GM18870 (cell line): ENCODE data around the gene BRD4.

Experiments used
- ATAC-seq: cut with Tn5 transposase; IDR thresholded peaks from one replicate; pipeline ENCODE4 v1.9.1; 2021; ENCODE audit warnings: moderate library complexity; ENCODE audit not compliant: unreplicated experiment

The BRD4 gene

GRCh38 chr19:15250640-15250993, 81.7 kb downstream of the BRD4 start:
- ATAC-seq: no peak

DNA sequence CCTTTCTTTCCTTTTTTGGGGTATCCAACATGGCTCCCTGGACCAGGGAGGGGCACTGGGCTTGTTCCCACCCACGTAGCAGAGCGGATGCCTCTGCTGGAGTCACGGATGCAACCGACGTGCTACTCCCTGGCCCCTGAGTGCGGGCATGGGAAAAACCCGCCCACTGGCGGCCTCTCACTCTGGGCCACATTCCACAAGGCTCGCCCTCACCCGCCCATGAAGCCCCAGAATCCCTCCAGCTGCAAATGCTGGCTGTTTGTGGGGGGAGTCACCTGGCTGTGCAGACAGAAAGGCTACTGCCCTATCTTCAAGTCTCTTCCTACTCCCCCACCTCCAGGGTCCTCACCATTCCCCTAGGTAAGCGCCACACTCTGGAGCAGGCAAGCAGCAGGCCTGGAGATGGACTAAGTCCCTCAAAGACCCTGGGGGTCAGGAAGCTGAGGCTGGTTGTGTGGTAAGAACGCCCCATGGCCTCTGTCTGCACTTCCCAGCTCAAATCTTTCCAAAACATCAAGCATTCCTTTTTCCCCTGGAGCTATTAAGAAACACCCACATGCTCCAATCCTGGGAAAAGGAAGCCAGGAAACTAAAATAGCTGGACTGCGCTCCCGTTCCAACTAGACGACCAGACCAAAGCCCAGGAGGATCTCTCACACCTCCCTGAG, 82.2 kb downstream of the BRD4 start:
- ATAC-seq: no peak

DNA sequence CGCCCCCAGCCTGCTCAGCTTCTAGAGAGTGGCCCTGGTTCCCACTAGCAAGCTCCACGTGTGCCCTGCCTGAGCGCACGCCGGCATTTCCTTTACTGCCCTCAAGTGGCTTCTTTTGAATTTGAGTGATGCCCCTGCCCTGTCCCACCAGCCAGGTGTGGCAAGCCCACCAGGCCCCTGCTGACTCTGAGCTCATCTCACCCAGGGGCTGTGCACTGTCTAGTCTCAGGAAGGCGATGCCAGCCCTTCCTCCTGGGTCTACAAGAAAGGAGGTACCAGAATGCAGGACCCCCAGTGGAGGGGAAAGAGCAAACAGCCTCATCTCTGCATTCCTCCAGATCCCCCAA, 82.8 kb downstream of the BRD4 start:
- ATAC-seq: no peak

DNA sequence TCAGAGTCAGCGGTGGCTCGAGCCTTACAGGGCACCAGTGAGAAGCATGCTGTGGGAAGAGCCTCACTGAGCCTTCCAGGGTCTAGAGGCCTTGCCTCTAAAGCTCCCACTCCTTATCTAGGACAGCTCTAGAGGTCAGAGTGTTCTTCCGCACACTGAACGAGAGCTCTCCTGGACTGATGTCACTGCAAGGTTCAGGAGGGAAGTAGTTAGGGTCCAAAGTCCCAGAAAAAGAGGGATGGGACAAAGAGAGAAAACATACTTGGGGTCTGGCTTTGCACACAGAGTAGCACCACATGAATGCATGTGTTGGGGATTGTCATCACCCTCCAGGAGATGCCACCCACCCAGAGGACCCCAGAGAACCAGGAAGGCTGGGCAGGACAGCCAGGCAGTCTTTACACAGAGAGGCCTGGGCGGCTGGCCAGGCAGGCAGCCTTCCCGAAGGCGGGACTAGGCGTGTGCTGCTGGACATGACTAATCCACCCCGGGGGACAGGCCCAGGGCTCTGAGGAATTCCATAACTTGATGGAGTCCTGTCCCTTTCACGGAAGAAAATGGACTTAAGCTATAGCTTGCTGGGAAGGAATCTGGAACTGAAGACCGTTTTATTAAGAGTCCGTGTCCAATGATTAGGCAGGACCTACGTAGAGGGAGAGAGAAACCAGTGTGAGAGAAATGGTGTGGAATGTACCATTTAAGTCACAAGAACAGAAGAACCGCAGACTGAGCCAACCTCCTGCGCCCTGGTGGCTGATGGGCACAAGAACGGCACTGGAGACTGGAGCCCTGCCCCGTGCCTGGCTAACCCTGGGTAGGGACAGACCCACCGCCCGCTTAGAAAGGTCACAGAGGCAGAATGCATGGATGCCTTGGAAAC, 83.5 kb downstream of the BRD4 start:
- no peak for ATAC-seq

- no peak for ATAC-seq
Observed at GRCh38 chr19:15248106-15248505, 84.2 kb downstream of the BRD4 start.

DNA sequence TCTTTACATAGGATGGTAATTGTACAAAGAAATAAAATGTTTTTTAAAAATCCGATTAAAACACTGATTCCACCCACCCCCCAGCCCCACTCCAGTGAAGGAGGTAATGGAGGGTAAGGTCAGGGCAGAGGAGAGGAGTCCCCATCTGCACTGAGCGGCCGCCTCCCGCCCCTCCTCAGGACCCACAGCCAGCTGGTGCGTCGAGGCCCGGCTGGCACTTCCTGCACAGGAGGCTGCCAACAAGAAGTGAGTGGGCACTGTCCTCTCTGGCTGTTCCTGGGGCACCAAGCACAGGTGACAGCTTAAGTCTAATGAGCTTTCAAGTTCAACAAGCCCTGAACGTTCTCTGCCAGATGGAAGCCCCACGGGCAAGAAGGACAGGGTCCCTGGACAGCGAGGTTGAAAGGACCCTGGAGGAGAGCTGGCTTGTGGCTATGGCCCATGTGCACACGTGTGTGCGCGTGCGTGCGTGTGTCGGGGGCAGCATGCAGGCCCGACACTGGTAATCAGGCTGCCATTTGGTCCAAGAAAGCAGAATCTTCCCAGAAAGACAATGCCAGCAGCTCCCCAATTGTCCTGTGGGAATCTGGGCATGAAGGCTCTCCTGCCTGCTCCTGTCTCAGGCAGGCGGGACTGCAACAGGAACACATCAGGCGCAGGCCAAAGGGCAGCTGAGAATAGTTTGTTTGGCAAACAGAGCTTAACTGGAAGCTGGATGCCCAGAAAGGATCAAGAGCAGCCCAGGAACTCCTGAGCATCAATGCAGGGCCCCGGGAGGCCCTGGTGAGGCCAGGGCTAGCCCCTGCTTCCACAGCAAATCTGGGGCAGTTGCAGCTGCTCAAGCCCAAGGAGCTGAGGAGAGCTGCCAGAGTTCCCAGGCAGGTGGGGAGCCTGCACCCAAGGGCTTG, 85.0 kb downstream of the BRD4 start:
- ATAC-seq: no peak

- no peak for ATAC-seq
Observed at GRCh38 chr19:15246198-15246481, 86.2 kb downstream of the BRD4 start.

GRCh38 chr19:15245370-15246197, 86.8 kb downstream of the BRD4 start:
- ATAC-seq: no peak

DNA sequence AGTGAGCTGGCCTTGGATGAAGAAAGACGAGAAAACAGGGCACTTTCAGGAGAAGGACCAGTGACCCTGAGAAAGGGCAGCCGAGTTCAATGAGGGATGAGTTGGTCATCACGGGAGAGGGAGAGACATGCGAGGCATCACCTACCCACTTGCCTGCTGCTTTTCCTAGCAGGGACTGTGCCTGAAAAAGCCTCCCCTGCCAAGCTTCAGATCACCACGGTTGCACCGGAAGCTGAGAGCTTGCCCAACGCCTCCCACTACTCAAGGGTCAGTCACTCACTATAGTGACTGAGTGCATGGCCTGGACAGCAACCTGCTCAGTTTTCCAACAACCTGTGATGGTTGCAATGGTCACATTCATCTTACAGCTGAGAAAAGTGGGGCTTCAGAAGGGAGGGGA, 87.5 kb downstream of the BRD4 start:
- no peak for ATAC-seq

DNA sequence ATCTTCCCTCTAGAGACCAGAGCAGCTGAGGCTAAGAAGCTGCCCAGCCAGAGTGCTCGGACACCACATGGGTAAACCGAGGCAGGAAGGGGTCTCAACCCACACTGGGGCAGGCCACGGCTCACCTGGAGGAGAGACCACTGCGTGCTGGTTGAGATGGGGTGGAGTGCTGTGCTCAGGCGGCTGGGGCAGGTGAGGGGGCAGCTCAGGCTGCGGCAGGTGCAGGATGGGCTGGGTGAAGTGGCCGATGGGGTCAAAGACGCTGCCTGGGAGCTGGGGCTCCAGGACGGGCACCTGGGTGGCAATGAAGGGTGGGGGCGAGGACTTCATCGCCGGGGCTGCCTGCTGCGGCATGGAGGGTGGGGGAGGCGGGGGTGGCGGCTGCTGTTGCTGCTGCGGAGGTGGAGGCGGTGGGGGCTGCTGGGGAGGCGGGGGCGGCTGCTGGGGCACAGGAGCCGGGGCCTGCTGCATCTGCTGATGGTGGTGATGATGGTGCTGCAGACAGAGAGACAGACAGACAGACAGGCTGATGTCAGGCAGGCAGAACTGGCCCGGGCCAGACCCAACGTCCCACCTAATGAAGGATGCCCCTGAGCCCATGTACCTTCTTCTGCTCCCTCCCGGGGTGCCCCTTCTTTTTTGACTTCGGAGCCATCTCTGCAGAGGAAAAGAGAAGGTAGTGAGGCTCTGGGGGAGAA, 88.1 kb downstream of the BRD4 start:
- no peak for ATAC-seq

DNA sequence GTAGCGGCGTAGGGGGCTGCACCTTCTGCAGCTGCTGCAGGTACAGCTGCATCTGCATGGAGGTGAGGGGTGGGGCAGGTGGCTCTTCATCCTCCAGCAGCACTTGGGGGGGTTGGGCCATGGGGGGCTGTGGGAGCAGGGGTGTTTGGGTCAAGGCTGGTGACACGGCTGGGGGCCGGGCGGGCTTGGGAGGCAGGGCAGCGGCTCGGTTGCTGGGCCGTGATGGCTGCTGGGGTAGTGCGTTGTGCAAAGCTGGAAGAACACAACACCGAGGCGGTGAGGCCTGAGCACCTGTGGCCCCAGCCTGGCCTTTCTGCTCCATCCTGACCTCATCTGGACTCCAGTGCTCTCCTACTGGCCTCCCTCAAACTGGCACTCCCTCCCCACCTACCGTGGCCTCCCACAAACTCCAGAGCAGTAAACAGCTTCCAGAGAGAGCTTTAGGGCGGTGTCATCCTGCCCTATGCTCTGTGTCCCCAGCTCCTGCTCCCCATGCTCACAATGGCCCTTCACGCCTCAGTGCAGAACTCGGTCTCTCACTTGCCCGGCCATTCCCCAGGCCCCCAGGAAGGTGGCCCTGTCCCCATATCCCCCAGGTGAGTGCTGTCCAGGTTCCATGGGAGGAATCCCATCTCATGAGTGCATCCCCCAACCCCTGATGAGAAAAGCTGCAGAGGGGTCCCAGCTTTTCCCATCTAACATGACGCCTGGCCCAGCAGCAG, 88.9 kb downstream of the BRD4 start:
- no peak for ATAC-seq

GRCh38 chr19:15241259-15241910, 91.0 kb downstream of the BRD4 start:
- ATAC-seq: no peak

GRCh38 chr19:15240515-15240914, 91.8 kb downstream of the BRD4 start:
- ATAC-seq: no peak

- ATAC-seq: no peak
Observed at GRCh38 chr19:15239337-15239949, 92.9 kb downstream of the BRD4 start.

DNA sequence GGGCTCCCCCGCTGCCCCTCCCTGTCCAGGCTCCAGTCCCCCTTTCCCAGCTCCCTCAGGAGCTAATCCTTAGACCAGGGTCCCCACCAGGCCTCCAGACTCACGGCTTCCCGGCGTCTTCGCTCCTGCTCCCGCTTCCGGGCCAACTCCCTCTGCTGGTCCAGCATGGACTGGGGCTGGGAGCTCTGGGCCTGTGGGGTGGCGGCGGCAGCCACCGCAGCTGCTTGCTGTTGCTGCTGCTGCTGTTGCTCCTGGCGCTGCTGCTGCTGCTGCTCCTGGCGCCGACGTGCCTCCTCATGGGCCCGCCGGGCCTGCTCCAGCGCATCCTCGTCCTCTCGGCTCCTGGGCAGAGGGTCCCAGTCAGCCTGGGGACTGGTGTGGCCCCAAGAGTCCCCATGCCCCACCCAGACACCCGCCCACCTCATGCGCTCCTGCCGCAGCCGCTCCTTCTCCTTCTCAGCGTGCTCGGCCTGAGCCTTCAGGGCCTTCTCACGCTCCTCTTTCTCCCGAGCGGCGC, 93.6 kb downstream of the BRD4 start:
- ATAC-seq: no peak

GRCh38 chr19:15237759-15238638, 94.3 kb downstream of the BRD4 start:
- ATAC-seq: no peak

GRCh38 chr19:15236886-15237285, 95.5 kb downstream of the BRD4 start:
- ATAC-seq: no peak

GRCh38 chr19:15235781-15236180, 96.6 kb downstream of the BRD4 start:
- ATAC-seq: no peak
